Endothelial cell of umbilical vein (primary cell): ENCODE data around the gene MATN1.

Experiments used
- EZH2 ChIP-seq: IDR thresholded peaks from 2 replicates; pipeline ENCODE4 v1.6.1; 2012; ENCODE audit warnings: borderline replicate concordance, low read depth, mild to moderate bottlenecking, moderate library complexity, low read length, inconsistent platforms; ENCODE audit not compliant: severe bottlenecking
- FOS ChIP-seq: IDR thresholded peaks from 2 replicates; pipeline ENCODE4 v1.6.1; 2011; ENCODE audit warnings: mild to moderate bottlenecking, low read length, moderate library complexity, borderline replicate concordance; ENCODE audit not compliant: insufficient read depth
- MYC ChIP-seq: IDR thresholded peaks from one replicate; pipeline ENCODE4 v1.6.1; 2011; ENCODE audit warnings: mild to moderate bottlenecking, low read depth, low read length
- POLR2A ChIP-seq: IDR thresholded peaks from 2 replicates; pipeline ENCODE4 v1.6.1; 2012; ENCODE audit warnings: low read depth, mild to moderate bottlenecking, control low read depth, low read length
- TF ChIP-seq, protein P1 (sequence below), 2 donors: IDR thresholded peaks; 1 replicate in 1 of 2; 2 replicates in 1 of 2; pipeline ENCODE4 v1.5.1; 2011; ENCODE audit warnings: low read length in 2 of 2, mild to moderate bottlenecking in 2 of 2, moderate library complexity in 2 of 2, control low read depth in 1 of 2, inconsistent platforms in 1 of 2, low read depth in 1 of 2; ENCODE audit not compliant: insufficient read depth in 1 of 2; ENCODE audit errors: extremely low read depth in 1 of 2

DNA sequence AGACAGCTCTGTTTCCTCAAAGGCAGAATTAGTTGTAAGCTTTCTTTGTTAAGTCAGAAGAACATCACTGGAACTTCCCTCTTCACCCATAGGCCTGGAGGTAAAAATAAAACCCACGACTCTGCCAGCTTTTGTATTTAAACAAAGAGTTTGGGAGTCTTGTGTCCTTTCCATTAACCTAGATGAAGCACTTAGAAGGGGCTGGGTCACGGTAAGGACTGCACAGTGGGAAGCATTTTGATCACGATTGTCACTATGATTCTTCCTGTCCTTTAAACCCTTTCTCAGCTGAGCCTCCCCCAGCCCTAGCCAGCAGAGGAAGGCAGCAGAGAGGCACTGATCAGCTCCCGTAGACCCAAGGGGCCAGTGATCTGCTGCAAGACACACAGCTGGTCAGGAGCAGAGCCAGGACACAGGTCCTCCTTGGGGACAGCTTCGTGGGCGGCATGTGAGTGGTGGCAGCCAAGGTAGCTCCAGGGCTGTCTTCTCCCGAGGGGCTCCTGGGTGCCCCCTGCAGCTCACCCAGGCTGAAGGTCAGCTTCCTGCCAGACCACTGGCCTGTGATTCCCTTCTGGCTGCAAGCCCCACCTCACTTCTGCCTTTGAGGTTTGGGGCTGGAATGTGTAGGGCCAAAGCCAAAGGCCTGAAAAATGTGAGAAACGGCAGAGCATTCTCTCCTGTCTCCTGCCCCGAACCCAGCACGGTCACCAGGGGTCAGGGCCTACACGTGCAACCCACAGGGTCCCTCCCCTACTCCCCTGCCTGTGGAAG, 38.2 kb upstream of the MATN1 start:
- no peak for TF ChIP-seq POLR2A
- TF ChIP-seq MYC, result no peak
- TF ChIP-seq, protein P1, sequence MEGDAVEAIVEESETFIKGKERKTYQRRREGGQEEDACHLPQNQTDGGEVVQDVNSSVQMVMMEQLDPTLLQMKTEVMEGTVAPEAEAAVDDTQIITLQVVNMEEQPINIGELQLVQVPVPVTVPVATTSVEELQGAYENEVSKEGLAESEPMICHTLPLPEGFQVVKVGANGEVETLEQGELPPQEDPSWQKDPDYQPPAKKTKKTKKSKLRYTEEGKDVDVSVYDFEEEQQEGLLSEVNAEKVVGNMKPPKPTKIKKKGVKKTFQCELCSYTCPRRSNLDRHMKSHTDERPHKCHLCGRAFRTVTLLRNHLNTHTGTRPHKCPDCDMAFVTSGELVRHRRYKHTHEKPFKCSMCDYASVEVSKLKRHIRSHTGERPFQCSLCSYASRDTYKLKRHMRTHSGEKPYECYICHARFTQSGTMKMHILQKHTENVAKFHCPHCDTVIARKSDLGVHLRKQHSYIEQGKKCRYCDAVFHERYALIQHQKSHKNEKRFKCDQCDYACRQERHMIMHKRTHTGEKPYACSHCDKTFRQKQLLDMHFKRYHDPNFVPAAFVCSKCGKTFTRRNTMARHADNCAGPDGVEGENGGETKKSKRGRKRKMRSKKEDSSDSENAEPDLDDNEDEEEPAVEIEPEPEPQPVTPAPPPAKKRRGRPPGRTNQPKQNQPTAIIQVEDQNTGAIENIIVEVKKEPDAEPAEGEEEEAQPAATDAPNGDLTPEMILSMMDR (IDR thresholded peaks at IDR 0.05; ENCODE audit: extremely low read depth in 1 of 2, insufficient read depth in 1 of 2, low read depth in 1 of 2, low read length in 2 of 2), result no peak
- no peak for TF ChIP-seq FOS
- no peak for TF ChIP-seq EZH2
